DND-41 (cell line): ENCODE measurements around the gene CD151.

ENCODE experiments used
- EZH2 ChIP-seq: IDR thresholded peaks from 3 replicates; pipeline ENCODE4 v1.6.1; 2012; ENCODE audit warnings: borderline replicate concordance, low read depth, mild to moderate bottlenecking, moderate library complexity, low read length, inconsistent platforms; ENCODE audit not compliant: severe bottlenecking
- TF ChIP-seq, protein P1 (sequence below): IDR thresholded peaks from 2 replicates; pipeline ENCODE4 v1.5.1; 2012; ENCODE audit warnings: borderline replicate concordance, low read length, moderate library complexity, mild to moderate bottlenecking; ENCODE audit not compliant: poor library complexity, severe bottlenecking; ENCODE audit errors: extremely low read depth

DNA sequence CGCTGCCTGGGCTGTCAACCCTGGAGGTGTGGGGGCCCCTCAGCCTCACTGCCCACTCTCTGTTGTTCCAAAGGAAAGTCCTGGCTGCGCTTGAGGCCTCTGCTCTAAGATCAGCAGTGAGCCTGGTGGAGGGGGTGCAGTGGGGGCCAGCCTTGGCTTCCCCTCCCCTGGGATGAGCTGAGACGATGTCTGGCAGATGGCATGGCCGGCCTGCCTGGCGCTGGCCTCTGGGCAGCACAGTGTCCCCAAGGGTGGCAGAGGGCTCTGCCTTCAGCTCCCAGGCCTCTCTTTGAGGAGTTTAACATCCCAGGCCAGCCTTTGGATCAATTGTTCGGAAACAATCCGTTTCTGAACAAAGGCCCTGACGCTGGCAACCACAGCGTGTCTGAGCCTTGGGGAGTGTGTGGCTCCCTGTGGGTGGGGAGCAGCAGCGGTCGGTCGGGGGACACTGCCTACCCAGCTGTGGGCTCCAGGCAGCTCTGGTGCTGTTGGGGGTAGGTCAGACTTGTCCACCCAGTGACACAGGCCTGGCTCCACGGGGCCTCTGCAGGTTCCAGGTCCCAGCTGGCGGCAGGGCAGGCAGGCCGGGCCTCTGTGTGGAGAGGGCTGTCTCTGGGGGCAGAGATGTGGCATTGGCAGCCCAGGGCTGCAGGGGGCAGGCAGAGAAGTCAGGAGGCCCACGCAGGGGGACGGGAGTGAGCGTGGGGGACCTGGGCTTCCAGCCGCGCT is 22.0 kb downstream of the CD151 start:
- TF ChIP-seq EZH2 = no peak
- TF ChIP-seq, protein P1, sequence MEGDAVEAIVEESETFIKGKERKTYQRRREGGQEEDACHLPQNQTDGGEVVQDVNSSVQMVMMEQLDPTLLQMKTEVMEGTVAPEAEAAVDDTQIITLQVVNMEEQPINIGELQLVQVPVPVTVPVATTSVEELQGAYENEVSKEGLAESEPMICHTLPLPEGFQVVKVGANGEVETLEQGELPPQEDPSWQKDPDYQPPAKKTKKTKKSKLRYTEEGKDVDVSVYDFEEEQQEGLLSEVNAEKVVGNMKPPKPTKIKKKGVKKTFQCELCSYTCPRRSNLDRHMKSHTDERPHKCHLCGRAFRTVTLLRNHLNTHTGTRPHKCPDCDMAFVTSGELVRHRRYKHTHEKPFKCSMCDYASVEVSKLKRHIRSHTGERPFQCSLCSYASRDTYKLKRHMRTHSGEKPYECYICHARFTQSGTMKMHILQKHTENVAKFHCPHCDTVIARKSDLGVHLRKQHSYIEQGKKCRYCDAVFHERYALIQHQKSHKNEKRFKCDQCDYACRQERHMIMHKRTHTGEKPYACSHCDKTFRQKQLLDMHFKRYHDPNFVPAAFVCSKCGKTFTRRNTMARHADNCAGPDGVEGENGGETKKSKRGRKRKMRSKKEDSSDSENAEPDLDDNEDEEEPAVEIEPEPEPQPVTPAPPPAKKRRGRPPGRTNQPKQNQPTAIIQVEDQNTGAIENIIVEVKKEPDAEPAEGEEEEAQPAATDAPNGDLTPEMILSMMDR = no peak
